Esophagus squamous epithelium (tissue), 4 donors: Measurements from ENCODE around the gene PTDSS2.

Source experiments
- CTCF ChIP-seq, 6 experiments: fragments of 450-650 bp in 4 of 6; fragments of 200-600 bp in 2 of 6; sonication (generic) in 2 of 6; IDR thresholded peaks; one replicate each; pipeline ENCODE4 v1.5.1; 2016 to 2019; ENCODE audit warnings: antibody characterized with exemption in 6 of 6, mild to moderate bottlenecking in 4 of 6, moderate library complexity in 4 of 6
- POLR2A ChIP-seq, 4 donors: fragments of 450-650 bp; IDR thresholded peaks; one replicate each; pipeline ENCODE4 v1.6.1; 2017; ENCODE audit warnings: antibody characterized with exemption in 4 of 4, mild to moderate bottlenecking in 4 of 4, moderate library complexity in 3 of 4

GRCh38 chr11:528166-528814, 78.2 kb downstream of the PTDSS2 start:
- no peak for TF ChIP-seq POLR2A (IDR thresholded peaks at IDR 0.05)
- no peak for TF ChIP-seq CTCF (IDR thresholded peaks at IDR 0.05)
